Activated CD8-positive, alpha-beta T cell treated with anti-CD3 and anti-CD28 coated beads, Interleukin-2, amount 10 ng/mL, durations not matched to agents 7 days and 5 days (primary cell): Measurements from ENCODE around the gene INCA1. TPM values are rescaled to one million over a fixed set of nuclear protein-coding genes. Genes with fewer than 3 reads are reported as not detected.

Experiments
- ATAC-seq: fragments of 150-1000 bp; cut with Tn5 transposase; one replicate; pipeline ENCODE4 v1.10.0; 2021; ENCODE audit warnings: moderate library complexity
- CTCF ChIA-PET: fragments of 350-600 bp; sonication (Branson Sonifier 250); formaldehyde crosslinking; loops from one replicate; lab custom pipeline; 2021; ENCODE audit warnings: antibody characterized with exemption; lab: Charles Lee
- POLR2A ChIA-PET: fragments of 350-600 bp; sonication (Branson Sonifier 250); formaldehyde crosslinking; loops from one replicate; lab custom pipeline; 2021; ENCODE audit warnings: antibody characterized with exemption; lab: Charles Lee
- DNase-seq: peaks from one replicate; pipeline ENCODE4 v3.0.0-alpha.2; 2020
- H3K27ac Mint-ChIP-seq: one replicate; pipeline ENCODE4 v1.8.0; 2021; ENCODE audit warnings: mild to moderate bottlenecking, mixed read lengths
- H3K27me3 Mint-ChIP-seq: one replicate; pipeline ENCODE4 v1.8.0; 2021; ENCODE audit warnings: low read depth, mixed read lengths
- H3K36me3 Mint-ChIP-seq: one replicate; pipeline ENCODE4 v1.8.0; 2021; ENCODE audit warnings: low read depth, mixed read lengths
- H3K4me1 Mint-ChIP-seq: one replicate; pipeline ENCODE4 v1.8.0; 2021; ENCODE audit warnings: low read depth, mixed read lengths
- H3K4me3 Mint-ChIP-seq: one replicate; pipeline ENCODE4 v1.8.0; 2021; ENCODE audit warnings: mild to moderate bottlenecking, mixed read lengths
- H3K9me3 Mint-ChIP-seq: one replicate; pipeline ENCODE4 v1.8.0; 2022; ENCODE audit warnings: mixed read lengths; ENCODE audit not compliant: insufficient read depth
- total RNA-seq, 2 experiments: library from RNA; stranded (reverse); gene quantifications; one replicate each; pipeline ENCODE4 v1.2.3, GENCODE V29; 2021

Gene INCA1
- total RNA-seq, 2 experiments from 2014 or later, result 0.26 to 0.29 TPM

DNA sequence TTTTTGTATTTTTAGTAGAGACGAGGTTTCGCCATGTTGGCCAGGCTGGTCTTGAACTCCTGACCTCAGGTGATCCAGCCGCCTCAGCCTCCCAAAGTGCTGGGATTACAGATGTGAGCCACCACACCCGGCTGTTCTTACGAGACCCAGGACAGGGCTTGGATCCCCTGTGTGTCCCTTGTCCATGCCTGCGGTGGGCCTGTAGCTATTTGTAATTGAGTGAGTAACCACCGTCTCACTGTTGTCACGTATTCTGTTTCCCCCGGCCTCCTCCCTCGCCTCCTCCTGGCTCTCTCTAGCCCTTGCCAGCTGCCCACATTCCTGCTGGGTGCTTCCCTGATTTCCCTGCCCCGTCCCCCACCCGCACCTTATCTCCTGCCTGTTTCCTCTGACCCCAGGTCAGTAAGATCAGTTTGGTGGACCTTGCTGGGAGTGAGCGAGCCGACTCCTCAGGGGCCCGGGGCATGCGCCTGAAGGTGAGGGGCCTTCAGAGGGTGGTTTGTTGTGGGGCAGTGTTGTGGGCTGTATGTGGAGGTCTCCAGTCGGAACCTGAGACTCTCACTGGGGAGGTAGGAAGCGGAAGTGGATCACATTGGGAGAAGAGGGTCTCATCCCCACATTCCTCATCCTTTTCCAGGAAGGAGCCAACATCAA, 6.0 kb upstream of the INCA1 start:
- H3K4me1 Mint-ChIP-seq, result peaks cover 14% of the 10 kb centered on the region
- H3K9me3 Mint-ChIP-seq, result no peaks in the 10 kb centered on the region
- DNase-seq (no peak), ATAC-seq (no peak)
- peaks cover 60% of the 10 kb centered on the region for H3K36me3 Mint-ChIP-seq
- H3K27ac Mint-ChIP-seq, result no peak overlapping the region
- CTCF ChIA-PET, result no interaction called here
- no peaks in the 10 kb centered on the region for H3K27me3 Mint-ChIP-seq
- POLR2A ChIA-PET, result no interaction called here
- H3K4me3 Mint-ChIP-seq, result no peak overlapping the region

DNA sequence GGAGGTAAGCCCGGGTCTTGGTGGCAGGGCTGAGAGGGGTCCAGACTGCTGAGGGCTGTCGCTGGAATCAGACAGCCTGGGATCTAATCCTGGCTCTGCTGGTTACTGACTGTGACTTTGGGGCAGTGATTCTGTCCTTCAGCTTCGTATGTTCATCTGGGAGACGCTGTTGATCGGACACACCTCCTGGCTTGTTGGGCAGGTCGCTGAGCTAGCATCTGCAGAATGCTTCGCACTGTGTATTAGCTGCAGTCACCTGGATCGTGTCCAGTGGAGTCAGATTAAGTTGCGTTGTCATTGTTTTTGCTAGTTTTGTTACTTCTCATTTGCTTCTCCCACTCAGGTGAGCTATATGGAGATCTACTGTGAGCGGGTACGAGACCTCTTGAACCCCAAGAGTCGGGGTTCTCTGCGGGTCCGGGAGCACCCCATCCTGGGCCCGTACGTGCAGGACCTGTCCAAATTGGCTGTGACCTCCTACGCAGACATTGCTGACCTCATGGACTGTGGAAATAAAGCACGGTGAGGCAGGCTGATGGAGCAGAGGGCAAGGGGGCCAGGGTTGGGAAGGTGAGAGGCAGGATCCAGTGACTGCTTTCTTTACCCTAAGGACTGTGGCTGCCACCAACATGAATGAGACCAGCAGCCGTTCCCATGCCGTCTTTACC, 4.9 kb upstream of the INCA1 start:
- CTCF ChIA-PET, result interaction anchor here (0.8 kb wide), 2 partner anchors 13 to 15 kb away, joined by 3 read pairs; partner anchors contain the start of gene CAMTA2

DNA sequence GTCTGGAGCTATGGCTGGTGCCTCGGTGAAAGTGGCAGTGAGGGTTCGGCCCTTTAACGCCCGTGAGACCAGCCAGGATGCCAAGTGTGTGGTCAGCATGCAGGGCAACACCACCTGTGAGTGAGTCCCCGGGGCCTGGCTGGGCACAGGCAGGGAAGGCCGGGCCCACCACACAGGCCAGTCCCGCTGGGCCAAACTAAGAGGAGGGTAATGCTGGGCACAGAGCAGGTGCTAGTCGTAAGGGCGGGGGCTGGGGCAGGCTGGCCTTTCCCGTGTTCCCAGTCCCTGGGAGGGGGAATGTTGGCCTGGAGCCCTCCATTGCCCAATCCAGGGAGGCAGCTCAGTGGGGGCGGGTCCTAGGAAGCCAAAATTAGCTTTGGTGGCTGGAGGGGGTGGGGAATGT, 2.9 kb upstream of the INCA1 start:
- peaks cover 18% of the 10 kb centered on the region for H3K4me1 Mint-ChIP-seq
- peaks cover 1% of the 10 kb centered on the region for H3K27me3 Mint-ChIP-seq
- H3K9me3 Mint-ChIP-seq, result no peaks in the 10 kb centered on the region
- no peak overlapping the region for H3K4me3 Mint-ChIP-seq
- DNase-seq (no peak), ATAC-seq (no peak)
- ChIA-PET CTCF (interaction anchor here (0.6 to 1.7 kb wide), 3 partner anchors 12 to 30 kb away, joined by 3 to 11 read pairs (median 3); no protein-coding TSS in a partner anchor), POLR2A (no interaction called here)
- no peak overlapping the region for H3K27ac Mint-ChIP-seq
- peaks cover 39% of the 10 kb centered on the region for H3K36me3 Mint-ChIP-seq

More for the DNA sequence above, 4.9 kb upstream of the INCA1 start:
- ATAC-seq, result no peak
- H3K27me3 Mint-ChIP-seq, result no peaks in the 10 kb centered on the region
- H3K9me3 Mint-ChIP-seq, result no peaks in the 10 kb centered on the region
- peaks cover 50% of the 10 kb centered on the region for H3K36me3 Mint-ChIP-seq
- POLR2A ChIA-PET, result no interaction called here
- no peak for DNase-seq
- H3K27ac Mint-ChIP-seq, result no peak overlapping the region
- peaks cover 14% of the 10 kb centered on the region for H3K4me1 Mint-ChIP-seq
- H3K4me3 Mint-ChIP-seq, result no peak overlapping the region

DNA sequence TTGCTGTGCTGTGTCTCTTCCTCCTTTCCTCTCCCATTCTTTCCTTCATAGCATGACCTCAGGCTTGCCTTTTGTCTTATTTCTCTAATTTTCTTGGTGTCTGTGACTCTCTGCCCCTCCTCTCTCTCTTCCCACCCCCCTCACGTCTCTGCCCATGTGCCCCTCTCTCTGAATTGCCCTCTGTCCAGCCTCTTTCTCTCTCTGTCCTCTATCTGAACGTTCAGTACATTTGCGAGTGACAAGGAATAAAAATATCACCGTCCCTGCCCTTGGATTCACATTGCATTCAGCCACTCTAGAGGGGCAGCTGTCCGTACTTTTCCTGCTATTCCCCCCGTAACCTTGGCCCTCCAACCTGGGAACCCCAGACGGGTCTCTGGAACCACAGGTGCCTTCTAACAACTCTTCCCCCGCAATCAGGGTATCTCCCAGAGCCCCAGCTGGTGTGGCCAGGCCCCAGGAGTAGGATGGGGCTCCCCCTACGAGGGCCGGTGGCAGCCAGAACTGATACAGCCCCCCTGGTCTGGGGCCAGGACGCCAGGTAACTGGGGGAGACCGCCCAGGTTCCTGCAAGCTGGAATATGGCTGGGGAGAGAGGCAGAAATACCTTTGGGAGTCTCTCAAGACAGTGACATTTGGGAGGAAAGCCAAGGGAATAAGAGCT, 2.2 kb upstream of the INCA1 start:
- ChIA-PET POLR2A (no interaction called here), CTCF (interaction anchor here (0.6 to 1.7 kb wide), 3 partner anchors 12 to 31 kb away, joined by 3 to 11 read pairs (median 3); no protein-coding TSS in a partner anchor)
- peaks cover 32% of the 10 kb centered on the region for H3K36me3 Mint-ChIP-seq
- H3K27ac Mint-ChIP-seq, result peak overlapping the region; percentile 20
- no peaks in the 10 kb centered on the region for H3K9me3 Mint-ChIP-seq
- peak overlapping the region; percentile 81 for H3K4me3 Mint-ChIP-seq
- peaks cover 6% of the 10 kb centered on the region for H3K27me3 Mint-ChIP-seq
- no peak for ATAC-seq
- no peak for DNase-seq
- peaks cover 18% of the 10 kb centered on the region for H3K4me1 Mint-ChIP-seq

DNA sequence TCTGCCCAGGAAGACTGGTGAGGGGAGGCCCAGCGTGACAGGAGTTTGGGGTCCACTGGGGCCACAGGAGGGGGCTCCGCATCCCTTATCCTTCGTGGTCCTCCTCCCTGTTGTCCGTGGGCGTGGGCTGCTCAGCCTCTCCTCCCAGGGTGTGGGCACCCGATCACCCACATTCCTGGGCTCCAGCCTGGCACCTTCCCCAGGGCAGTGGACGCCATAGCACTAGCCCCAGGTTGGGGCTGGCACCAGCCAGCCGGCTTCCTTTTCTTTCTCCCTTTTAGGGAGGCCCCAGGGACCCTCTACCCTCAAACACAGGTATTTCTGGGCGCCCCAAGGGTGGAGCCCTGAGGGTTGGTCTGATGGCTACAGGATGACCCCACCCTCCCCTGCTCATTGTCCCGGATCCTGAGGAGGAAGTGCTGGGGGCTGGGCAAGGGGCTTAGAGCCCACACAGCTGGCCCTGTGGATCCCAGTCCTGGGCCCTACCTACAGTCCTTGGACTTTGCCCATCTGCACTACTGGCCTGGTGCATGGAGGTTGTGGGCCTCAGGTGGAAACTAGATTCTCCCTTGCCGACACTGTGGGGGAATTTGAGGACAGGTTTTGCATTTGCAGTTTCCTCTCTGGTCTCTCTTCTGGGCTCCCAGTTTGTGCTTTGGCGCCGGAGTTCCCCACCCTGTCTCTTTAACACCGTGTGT, 1.6 kb upstream of the INCA1 start:
- ATAC-seq, result no peak
- no peaks in the 10 kb centered on the region for H3K9me3 Mint-ChIP-seq
- ChIA-PET POLR2A (interaction anchor here (1.0 kb wide), 1 partner anchor 28 kb away, joined by 3 read pairs; no protein-coding TSS in a partner anchor), CTCF (interaction anchor here (1.1 kb wide), 1 partner anchor 20 kb away, joined by 3 read pairs; no protein-coding TSS in a partner anchor)
- H3K4me3 Mint-ChIP-seq, result peak overlapping the region; percentile 81
- peaks cover 18% of the 10 kb centered on the region for H3K4me1 Mint-ChIP-seq
- H3K27me3 Mint-ChIP-seq, result peaks cover 6% of the 10 kb centered on the region
- H3K27ac Mint-ChIP-seq, result peak overlapping the region; percentile 46
- DNase-seq, result no peak
- H3K36me3 Mint-ChIP-seq, result peaks cover 25% of the 10 kb centered on the region

DNA sequence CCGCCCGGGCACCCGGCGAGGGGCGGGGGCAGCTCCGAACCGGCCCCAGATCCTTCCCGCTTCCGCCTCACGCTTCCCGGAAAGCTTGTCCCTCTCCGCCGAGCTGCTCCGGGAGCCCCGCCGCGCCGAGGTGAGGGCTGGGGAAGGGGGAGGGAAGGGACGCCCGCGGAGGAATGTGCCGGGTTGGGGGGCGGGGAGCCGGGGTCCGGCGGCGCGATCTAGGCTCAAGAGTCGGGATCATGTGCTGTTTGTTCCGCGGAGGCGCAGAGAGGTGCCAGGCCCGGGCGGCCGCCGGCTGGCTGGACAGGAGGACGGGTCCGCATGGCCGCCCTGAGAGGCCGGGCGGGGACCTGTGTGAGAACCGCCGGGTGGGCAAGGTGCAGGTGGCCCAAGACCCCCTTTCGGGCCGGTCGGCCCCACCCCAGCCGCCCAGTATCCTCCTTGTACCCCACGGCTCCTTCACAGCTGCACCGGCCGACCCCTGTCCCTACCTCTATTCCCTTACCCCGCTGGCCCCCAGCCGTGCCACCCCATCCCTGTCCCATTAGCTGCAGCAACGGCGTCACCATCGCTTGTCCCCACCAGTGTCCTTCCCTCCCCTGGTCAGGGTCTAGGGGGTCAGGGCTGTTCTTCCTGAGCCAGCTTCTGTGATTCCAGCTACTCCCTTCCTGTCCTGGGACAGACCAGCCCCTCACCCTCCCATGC, 857 bp upstream of the INCA1 start:
- no peak for DNase-seq
- Mint-ChIP-seq H3K36me3 (peaks cover 18% of the 10 kb centered on the region), H3K9me3 (no peaks in the 10 kb centered on the region), H3K4me1 (peaks cover 18% of the 10 kb centered on the region), H3K4me3 (peak overlapping the region; percentile 81), H3K27ac (peak overlapping the region; percentile 52), H3K27me3 (peaks cover 6% of the 10 kb centered on the region)
- ChIA-PET CTCF (interaction anchor here (1.1 to 1.8 kb wide), 4 partner anchors 10 to 89 kb away, joined by 3 to 13 read pairs (median 5); partner anchors contain the start of gene CAMTA2), POLR2A (interaction anchor here (1.0 to 2.6 kb wide), 5 partner anchors 9 to 58 kb away, joined by 3 to 10 read pairs (median 9); partner anchors contain the start of genes PFN1, RNF167 and SLC25A11)
- peak; percentile 11 for ATAC-seq

DNA sequence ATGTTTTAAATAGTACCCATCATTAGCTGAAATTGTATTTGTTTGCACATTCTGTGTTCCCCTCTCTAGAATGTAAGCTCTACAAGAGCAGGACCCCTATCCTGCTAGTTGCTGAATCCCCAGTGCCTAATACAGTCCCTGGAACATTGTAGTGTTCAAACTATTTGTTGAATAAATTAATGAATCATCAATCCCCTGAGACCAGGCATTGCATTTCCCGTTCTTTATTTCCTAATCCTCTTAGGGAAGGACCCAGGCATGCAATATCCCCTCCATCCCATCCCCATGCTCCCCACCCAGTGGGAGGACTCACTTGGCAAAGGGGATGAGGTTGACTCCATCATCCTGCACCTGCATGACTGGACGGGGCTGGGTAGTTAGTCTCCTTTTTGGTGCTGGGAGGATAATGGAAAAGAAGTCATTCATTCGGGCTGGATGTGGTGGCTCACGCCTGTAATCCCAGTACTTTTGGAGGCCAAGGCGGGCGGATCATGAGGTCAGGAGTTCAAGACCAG, 3.2 kb downstream of the INCA1 start:
- Mint-ChIP-seq H3K36me3 (peaks cover 8% of the 10 kb centered on the region), H3K9me3 (no peaks in the 10 kb centered on the region), H3K4me3 (no peak overlapping the region), H3K27ac (no peak overlapping the region), H3K27me3 (peaks cover 6% of the 10 kb centered on the region), H3K4me1 (peaks cover 19% of the 10 kb centered on the region)
- no peak for DNase-seq
- no peak for ATAC-seq
- ChIA-PET CTCF (no interaction called here), POLR2A (interaction anchor here (0.8 to 1.2 kb wide), 2 partner anchors 7 to 85 kb away, joined by 3 to 4 read pairs; partner anchors contain the start of gene ZFP3)

DNA sequence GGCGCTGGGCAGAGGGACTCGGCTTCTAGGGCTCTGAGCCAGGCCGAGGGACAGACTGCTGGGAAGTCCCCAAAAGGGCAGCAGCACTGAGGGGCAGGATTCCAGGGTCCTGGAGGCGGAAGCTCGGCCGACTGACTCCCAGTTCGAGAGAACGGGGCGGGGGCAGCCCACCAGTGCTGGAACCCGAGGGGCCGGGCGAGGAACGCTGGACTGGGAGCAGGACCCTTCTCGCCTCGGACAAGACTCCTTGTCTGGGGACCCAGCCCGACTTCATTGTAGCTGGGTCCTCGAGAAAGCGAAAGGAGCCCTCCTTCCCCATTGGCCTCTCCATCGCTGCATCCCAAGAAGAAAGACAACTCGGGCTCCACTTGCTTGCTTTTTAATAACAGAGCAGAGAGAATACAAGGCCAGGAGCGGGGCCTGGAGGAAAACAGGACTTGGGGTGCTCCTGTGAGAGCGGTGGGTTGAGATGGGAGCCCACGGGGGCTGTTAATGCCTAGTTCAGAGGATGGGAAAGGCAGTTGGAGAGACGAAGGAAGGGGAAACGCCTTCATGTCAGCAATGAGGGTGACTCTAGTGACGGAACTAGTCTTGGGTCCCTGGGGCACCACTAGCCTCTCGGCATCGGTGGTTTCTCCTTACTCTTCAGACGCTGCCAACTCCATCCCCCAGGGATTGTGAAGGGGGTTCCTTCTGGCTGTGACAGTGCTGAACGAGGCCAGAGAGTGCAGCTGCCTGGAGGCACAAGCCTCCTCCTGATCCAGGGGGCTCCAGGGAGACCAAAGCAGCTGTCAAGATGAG, 9.4 kb downstream of the INCA1 start:
- Mint-ChIP-seq H3K36me3 (peaks cover 14% of the 10 kb centered on the region), H3K4me1 (peaks cover 41% of the 10 kb centered on the region), H3K9me3 (no peaks in the 10 kb centered on the region), H3K27me3 (no peaks in the 10 kb centered on the region), H3K4me3 (peak overlapping the region; percentile 88), H3K27ac (peak overlapping the region; percentile 92)
- DNase-seq (no peak), ATAC-seq (no peak)
- ChIA-PET POLR2A (interaction anchor here (0.6 to 2.4 kb wide), 7 partner anchors 9 to 47 kb away, joined by 3 to 10 read pairs (median 4); partner anchors contain the start of genes INCA1, KIF1C, RNF167 and SLC25A11), CTCF (interaction anchor here (0.5 to 5.6 kb wide), 17 partner anchors 9 to 596 kb away, joined by 3 to 23 read pairs (median 6); partner anchors contain the start of genes INCA1, KIF1C, RNF167 and SLC25A11)

DNA sequence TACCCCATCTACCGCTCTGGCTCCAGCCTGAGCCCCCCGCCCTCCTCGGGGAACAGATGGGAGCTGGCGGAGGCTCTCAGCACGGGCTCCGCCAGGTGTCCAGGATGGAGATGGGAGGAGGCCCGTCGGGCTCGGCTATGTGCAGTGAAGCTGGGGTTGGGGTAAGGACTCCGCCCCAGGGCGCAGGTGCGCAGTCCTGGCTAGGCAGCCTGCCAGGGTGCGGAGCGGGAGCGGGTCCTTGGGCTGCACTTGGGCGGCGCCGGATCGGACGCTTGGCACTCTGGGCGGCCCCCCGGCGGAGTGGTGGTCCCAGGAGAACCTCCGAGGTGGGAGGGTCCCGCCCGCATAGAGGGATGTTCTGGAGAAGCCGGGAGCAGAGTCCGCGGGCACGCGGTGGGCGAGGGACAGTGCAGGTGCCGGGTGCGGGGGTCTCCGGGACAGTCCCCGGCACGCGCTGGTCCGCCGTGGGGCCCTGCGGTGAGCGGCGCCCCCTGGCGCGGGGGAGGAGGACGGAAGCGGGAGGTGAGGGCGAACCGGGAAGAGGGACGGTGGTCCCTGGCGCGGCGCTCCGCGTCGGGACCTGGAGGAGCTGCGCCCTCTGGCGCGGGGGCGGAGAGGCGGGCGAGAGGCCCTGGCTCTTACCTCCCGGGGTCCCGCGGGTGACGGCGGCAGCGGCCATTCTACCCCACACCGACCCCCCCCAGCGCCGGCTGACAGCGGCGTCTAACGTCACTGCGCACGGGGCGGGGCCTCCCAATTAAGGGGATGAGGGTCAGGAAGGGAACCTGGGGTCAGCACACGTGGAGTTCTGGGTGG, 10.2 kb downstream of the INCA1 start, which contains the start of gene CAMTA2:
Gene CAMTA2 (minus strand): TSS at position 725 of the 816 bp plus-strand sequence. CDS start 1,453 bp downstream, outside the sequence.
- ATAC-seq (peak; percentile 89), DNase-seq (peak; percentile 91)
- Mint-ChIP-seq H3K27me3 (no peaks in the 10 kb centered on the region), H3K4me1 (peaks cover 41% of the 10 kb centered on the region), H3K36me3 (peaks cover 22% of the 10 kb centered on the region), H3K27ac (peak within 1 kb of the TSS; percentile 92), H3K4me3 (peak within 1 kb of the TSS; percentile 88), H3K9me3 (no peaks in the 10 kb centered on the region)
- ChIA-PET POLR2A (interaction anchor here (0.8 to 2.4 kb wide), 9 partner anchors 8 to 46 kb away, joined by 3 to 10 read pairs (median 4); partner anchors contain the start of genes INCA1, KIF1C, RNF167 and SLC25A11), CTCF (interaction anchor here (0.5 to 5.6 kb wide), 19 partner anchors 8 to 1764 kb away, joined by 3 to 23 read pairs (median 6); partner anchors contain the start of genes CHRNE, INCA1, KIF1C and RNF167)
